SK-N-SH treated with all-trans-retinoic acid at 6 μM for 48 hours (cell line): Measurements from ENCODE around the gene MYO16.

Experiments used
- ATAC-seq: fragments of 200-7000 bp; cut with Tn5 transposase; 3 replicates; pipeline ENCODE4 v1.9.1; 2020; ENCODE audit warnings: mild to moderate bottlenecking, moderate library complexity
- BACH2 ChIP-seq: fragments of 250-450 bp; sonication (Bioruptor Pico); IDR thresholded peaks from 2 replicates; pipeline ENCODE4 v1.9.0; 2021; ENCODE audit warnings: mild to moderate bottlenecking, borderline replicate concordance
- CSDC2 ChIP-seq: fragments of 250-450 bp; sonication (Bioruptor Pico); IDR thresholded peaks from 2 replicates; pipeline ENCODE4 v1.5.0; 2020; ENCODE audit warnings: mild to moderate bottlenecking, moderate library complexity
- ESRRG ChIP-seq: fragments of 250-450 bp; sonication (Bioruptor Pico); IDR thresholded peaks from 2 replicates; pipeline ENCODE4 v1.6.1; 2021; ENCODE audit warnings: mild to moderate bottlenecking
- OSR1 ChIP-seq: fragments of 250-450 bp; sonication (Bioruptor Pico); IDR thresholded peaks from 2 replicates; pipeline ENCODE4 v1.8.0; 2022; ENCODE audit warnings: moderate library complexity, mild to moderate bottlenecking, inconsistent platforms
- PPARA ChIP-seq: fragments of 250-450 bp; sonication (Bioruptor Pico); IDR thresholded peaks from 2 replicates; pipeline ENCODE4 v1.5.0; 2020; ENCODE audit warnings: mild to moderate bottlenecking, borderline replicate concordance
- RARB ChIP-seq: fragments of 250-450 bp; sonication (Bioruptor Pico); IDR thresholded peaks from 2 replicates; pipeline ENCODE4 v1.8.0; 2021; ENCODE audit warnings: mild to moderate bottlenecking, moderate library complexity
- SNAI2 ChIP-seq: fragments of 250-450 bp; sonication (Bioruptor Pico); IDR thresholded peaks from 2 replicates; pipeline ENCODE4 v1.5.0; 2020; ENCODE audit warnings: mild to moderate bottlenecking, moderate library complexity
- TOX ChIP-seq: fragments of 250-450 bp; sonication (Bioruptor Pico); IDR thresholded peaks from 2 replicates; pipeline ENCODE4 v1.8.0; 2021; ENCODE audit warnings: mild to moderate bottlenecking, moderate library complexity, borderline replicate concordance
- ZC3H10 ChIP-seq: fragments of 250-450 bp; sonication (Bioruptor Pico); IDR thresholded peaks from 2 replicates; pipeline ENCODE4 v1.5.1; 2021; ENCODE audit warnings: mild to moderate bottlenecking, moderate library complexity
- ZFP30 ChIP-seq: fragments of 450-650 bp; formaldehyde crosslinking; IDR thresholded peaks from 2 replicates; pipeline ENCODE4 v1.5.0; 2022; ENCODE audit warnings: mild to moderate bottlenecking, moderate library complexity
- ZNF565 ChIP-seq: fragments of 450-650 bp; formaldehyde crosslinking; conservative IDR thresholded peaks from 2 replicates; pipeline ENCODE4 v1.5.0; 2020; ENCODE audit warnings: low read depth, mild to moderate bottlenecking, moderate library complexity
- ZNF70 ChIP-seq: fragments of 450-650 bp; formaldehyde crosslinking; IDR thresholded peaks from 2 replicates; pipeline ENCODE4 v1.5.0; 2020; ENCODE audit warnings: mild to moderate bottlenecking, moderate library complexity
- TF ChIP-seq, protein P1 (sequence below): fragments of 250-450 bp; sonication (Bioruptor Pico); IDR thresholded peaks from 2 replicates; pipeline ENCODE4 v1.5.1; 2021; ENCODE audit warnings: mild to moderate bottlenecking, moderate library complexity
- TF ChIP-seq, protein P2 (sequence below): fragments of 250-450 bp; sonication (Bioruptor Pico); IDR thresholded peaks from 2 replicates; pipeline ENCODE4 v1.5.1; 2020; ENCODE audit warnings: low read depth, mild to moderate bottlenecking, moderate library complexity
- TF ChIP-seq, protein P3 (sequence below): fragments of 250-450 bp; sonication (Bioruptor Pico); IDR thresholded peaks from 2 replicates; pipeline ENCODE4 v1.8.0; 2020; ENCODE audit warnings: mild to moderate bottlenecking, moderate library complexity, borderline replicate concordance
- TF ChIP-seq, protein P4 (sequence below): fragments of 250-450 bp; sonication (Bioruptor Pico); IDR thresholded peaks from 2 replicates; pipeline ENCODE4 v1.5.0; 2020; ENCODE audit warnings: mild to moderate bottlenecking, moderate library complexity
- TF ChIP-seq, protein P5 (sequence below): fragments of 250-450 bp; sonication (Bioruptor Pico); IDR thresholded peaks from 2 replicates; pipeline ENCODE4 v1.8.0; 2021; ENCODE audit warnings: low read depth, mild to moderate bottlenecking, moderate library complexity, borderline replicate concordance

Gene MYO16

DNA sequence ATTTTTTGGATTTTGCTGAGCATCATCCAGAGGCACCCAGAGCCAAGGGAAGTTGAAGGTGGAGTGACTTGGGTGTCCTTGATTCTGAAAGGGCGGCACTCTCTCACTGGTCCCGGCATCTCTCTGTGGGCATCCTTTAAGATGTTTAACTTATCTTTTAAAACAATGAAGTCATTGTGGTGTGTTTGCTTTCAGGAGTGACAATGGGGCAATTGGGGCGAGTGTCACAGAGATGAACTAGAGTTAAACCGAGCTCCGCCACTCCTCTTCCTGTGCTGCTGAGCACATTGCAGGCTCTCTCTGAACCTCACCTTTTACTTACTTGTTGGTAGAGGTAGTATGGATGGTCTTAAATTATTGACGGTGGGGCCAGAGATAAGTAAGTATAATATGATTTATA, 295.7 kb downstream of the MYO16 start:
- TF ChIP-seq ESRRG (CRISPR knock-in tag), result no peak
- TF ChIP-seq ZNF565 (CRISPR knock-in tag), result no peak
- TF ChIP-seq BACH2 (CRISPR knock-in tag), result no peak
- TF ChIP-seq, protein P1, sequence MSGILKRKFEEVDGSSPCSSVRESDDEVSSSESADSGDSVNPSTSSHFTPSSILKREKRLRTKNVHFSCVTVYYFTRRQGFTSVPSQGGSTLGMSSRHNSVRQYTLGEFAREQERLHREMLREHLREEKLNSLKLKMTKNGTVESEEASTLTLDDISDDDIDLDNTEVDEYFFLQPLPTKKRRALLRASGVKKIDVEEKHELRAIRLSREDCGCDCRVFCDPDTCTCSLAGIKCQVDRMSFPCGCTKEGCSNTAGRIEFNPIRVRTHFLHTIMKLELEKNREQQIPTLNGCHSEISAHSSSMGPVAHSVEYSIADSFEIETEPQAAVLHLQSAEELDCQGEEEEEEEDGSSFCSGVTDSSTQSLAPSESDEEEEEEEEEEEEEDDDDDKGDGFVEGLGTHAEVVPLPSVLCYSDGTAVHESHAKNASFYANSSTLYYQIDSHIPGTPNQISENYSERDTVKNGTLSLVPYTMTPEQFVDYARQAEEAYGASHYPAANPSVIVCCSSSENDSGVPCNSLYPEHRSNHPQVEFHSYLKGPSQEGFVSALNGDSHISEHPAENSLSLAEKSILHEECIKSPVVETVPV (CRISPR knock-in tag), result no peak
- no peak for TF ChIP-seq ZC3H10 (CRISPR knock-in tag)
- TF ChIP-seq, protein P2, sequence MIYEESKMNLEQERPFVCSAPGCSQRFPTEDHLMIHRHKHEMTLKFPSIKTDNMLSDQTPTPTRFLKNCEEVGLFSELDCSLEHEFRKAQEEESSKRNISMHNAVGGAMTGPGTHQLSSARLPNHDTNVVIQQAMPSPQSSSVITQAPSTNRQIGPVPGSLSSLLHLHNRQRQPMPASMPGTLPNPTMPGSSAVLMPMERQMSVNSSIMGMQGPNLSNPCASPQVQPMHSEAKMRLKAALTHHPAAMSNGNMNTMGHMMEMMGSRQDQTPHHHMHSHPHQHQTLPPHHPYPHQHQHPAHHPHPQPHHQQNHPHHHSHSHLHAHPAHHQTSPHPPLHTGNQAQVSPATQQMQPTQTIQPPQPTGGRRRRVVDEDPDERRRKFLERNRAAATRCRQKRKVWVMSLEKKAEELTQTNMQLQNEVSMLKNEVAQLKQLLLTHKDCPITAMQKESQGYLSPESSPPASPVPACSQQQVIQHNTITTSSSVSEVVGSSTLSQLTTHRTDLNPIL (CRISPR knock-in tag), result no peak
- no peak for TF ChIP-seq ZFP30 (CRISPR knock-in tag)
- no peak for TF ChIP-seq TOX (CRISPR knock-in tag)
- TF ChIP-seq, protein P3, sequence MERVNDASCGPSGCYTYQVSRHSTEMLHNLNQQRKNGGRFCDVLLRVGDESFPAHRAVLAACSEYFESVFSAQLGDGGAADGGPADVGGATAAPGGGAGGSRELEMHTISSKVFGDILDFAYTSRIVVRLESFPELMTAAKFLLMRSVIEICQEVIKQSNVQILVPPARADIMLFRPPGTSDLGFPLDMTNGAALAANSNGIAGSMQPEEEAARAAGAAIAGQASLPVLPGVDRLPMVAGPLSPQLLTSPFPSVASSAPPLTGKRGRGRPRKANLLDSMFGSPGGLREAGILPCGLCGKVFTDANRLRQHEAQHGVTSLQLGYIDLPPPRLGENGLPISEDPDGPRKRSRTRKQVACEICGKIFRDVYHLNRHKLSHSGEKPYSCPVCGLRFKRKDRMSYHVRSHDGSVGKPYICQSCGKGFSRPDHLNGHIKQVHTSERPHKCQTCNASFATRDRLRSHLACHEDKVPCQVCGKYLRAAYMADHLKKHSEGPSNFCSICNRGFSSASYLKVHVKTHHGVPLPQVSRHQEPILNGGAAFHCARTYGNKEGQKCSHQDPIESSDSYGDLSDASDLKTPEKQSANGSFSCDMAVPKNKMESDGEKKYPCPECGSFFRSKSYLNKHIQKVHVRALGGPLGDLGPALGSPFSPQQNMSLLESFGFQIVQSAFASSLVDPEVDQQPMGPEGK (CRISPR knock-in tag), result no peak
- no peak for TF ChIP-seq RARB
- no peak for ATAC-seq

DNA sequence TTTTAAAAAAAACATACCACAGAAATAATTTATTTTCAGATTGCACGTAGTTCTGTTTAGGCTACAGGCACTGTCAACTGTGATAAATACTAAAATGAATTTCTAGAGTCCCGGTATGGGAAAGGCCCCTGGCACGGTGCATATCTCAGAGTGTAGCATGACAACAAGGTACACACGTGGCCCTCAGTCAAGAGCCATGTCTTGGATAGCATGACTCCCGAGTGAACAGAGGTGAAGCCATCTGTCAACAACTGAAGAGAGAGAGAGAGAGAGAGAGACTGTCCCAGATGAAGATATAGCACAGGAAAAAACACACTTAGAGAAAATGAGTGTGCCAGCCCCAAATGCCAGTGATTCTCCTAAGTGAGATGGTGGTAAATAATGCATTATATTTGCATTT, 297.5 kb downstream of the MYO16 start:
- ATAC-seq, result no peak
- TF ChIP-seq CSDC2 (CRISPR knock-in tag), result no peak
- TF ChIP-seq PPARA (CRISPR knock-in tag), result no peak
- TF ChIP-seq ZNF70 (CRISPR knock-in tag), result no peak
- TF ChIP-seq ZFP30 (CRISPR knock-in tag), result no peak

DNA sequence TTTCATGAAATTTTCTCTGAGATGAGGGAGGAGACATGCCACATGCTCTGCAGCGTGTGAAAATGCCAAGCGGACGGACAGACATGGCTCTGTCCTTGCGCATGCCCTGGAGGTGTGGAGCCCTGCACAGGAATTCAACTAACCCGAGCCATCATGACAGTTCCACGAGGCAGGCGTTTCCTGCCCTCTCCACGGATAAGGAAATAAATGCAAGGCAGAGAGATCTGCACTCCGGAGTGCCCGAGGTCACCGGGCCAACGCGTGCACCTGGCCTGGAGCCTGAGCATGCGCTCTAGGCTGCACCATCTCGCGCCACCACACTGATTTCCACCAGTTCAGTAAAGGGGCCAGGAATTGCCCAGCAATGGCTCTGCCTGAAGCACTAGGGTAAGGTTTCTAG, 298.2 kb downstream of the MYO16 start:
- no peak for ATAC-seq
- TF ChIP-seq, protein P1 (CRISPR knock-in tag), result no peak
- TF ChIP-seq, protein P4, sequence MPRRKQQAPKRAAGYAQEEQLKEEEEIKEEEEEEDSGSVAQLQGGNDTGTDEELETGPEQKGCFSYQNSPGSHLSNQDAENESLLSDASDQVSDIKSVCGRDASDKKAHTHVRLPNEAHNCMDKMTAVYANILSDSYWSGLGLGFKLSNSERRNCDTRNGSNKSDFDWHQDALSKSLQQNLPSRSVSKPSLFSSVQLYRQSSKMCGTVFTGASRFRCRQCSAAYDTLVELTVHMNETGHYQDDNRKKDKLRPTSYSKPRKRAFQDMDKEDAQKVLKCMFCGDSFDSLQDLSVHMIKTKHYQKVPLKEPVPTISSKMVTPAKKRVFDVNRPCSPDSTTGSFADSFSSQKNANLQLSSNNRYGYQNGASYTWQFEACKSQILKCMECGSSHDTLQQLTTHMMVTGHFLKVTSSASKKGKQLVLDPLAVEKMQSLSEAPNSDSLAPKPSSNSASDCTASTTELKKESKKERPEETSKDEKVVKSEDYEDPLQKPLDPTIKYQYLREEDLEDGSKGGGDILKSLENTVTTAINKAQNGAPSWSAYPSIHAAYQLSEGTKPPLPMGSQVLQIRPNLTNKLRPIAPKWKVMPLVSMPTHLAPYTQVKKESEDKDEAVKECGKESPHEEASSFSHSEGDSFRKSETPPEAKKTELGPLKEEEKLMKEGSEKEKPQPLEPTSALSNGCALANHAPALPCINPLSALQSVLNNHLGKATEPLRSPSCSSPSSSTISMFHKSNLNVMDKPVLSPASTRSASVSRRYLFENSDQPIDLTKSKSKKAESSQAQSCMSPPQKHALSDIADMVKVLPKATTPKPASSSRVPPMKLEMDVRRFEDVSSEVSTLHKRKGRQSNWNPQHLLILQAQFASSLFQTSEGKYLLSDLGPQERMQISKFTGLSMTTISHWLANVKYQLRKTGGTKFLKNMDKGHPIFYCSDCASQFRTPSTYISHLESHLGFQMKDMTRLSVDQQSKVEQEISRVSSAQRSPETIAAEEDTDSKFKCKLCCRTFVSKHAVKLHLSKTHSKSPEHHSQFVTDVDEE (CRISPR knock-in tag), result no peak
- TF ChIP-seq RARB (no peak), OSR1 (CRISPR knock-in tag) (no peak), ZNF565 (CRISPR knock-in tag) (no peak)
- TF ChIP-seq, all 23 proteins: peak for 0

DNA sequence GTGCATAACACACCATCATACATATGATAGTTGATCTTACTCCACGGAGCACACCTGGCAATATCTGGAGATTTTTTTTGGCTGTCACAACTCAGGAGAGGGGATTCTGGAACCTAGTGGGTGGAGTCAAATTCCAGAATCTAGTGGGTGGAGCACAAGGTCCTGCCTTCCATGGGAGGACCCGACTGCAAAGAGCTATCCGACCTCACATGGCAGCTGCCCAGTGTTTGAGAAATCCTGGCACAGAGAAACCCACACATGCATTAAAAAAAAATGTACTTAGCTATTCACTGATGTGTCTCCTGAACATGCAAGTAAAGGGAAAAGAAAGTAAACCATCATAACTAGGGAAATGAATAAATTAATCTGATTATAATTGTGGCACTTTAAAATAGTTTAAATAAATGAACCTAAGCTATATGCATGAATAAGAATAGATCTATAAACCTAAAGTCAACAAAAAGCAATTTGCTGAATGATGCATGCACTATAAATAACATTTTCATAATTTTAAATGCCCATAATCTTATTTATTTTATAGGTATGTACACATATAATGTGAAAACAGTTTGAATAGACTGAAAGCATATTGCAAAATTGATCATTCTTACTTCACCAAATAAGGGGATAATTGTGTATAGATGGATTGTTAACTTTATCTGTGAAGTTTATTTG, 300.3 kb downstream of the MYO16 start:
- no peak for ATAC-seq
- no peak for TF ChIP-seq ZNF565 (CRISPR knock-in tag)
- TF ChIP-seq OSR1 (CRISPR knock-in tag), result no peak
- TF ChIP-seq, protein P5, sequence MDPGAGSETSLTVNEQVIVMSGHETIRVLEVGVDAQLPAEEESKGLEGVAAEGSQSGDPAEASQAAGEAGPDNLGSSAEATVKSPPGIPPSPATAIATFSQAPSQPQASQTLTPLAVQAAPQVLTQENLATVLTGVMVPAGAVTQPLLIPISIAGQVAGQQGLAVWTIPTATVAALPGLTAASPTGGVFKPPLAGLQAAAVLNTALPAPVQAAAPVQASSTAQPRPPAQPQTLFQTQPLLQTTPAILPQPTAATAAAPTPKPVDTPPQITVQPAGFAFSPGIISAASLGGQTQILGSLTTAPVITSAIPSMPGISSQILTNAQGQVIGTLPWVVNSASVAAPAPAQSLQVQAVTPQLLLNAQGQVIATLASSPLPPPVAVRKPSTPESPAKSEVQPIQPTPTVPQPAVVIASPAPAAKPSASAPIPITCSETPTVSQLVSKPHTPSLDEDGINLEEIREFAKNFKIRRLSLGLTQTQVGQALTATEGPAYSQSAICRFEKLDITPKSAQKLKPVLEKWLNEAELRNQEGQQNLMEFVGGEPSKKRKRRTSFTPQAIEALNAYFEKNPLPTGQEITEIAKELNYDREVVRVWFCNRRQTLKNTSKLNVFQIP, result no peak
- TF ChIP-seq, protein P2 (CRISPR knock-in tag), result no peak
- TF ChIP-seq ZNF70 (CRISPR knock-in tag), result no peak
- TF ChIP-seq ESRRG (CRISPR knock-in tag), result no peak
- TF ChIP-seq, protein P1 (CRISPR knock-in tag), result no peak
- TF ChIP-seq ZFP30 (CRISPR knock-in tag), result no peak
- TF ChIP-seq SNAI2 (CRISPR knock-in tag), result no peak
